ENCODE data around the gene HSD17B8.

- TF ChIP-seq, protein P1, sequence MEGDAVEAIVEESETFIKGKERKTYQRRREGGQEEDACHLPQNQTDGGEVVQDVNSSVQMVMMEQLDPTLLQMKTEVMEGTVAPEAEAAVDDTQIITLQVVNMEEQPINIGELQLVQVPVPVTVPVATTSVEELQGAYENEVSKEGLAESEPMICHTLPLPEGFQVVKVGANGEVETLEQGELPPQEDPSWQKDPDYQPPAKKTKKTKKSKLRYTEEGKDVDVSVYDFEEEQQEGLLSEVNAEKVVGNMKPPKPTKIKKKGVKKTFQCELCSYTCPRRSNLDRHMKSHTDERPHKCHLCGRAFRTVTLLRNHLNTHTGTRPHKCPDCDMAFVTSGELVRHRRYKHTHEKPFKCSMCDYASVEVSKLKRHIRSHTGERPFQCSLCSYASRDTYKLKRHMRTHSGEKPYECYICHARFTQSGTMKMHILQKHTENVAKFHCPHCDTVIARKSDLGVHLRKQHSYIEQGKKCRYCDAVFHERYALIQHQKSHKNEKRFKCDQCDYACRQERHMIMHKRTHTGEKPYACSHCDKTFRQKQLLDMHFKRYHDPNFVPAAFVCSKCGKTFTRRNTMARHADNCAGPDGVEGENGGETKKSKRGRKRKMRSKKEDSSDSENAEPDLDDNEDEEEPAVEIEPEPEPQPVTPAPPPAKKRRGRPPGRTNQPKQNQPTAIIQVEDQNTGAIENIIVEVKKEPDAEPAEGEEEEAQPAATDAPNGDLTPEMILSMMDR (optimal IDR thresholded peaks at IDR 0.05 in 1 of 3, IDR thresholded peaks at IDR 0.05 in 1 of 3, conservative IDR thresholded peaks at IDR 0.05 in 1 of 3; ENCODE audit: extremely low read depth in 1 of 3, insufficient read depth in 2 of 3, low read length in 3 of 3) = no peak
- TF ChIP-seq EZH2 (IDR thresholded peaks at IDR 0.05; ENCODE audit: low read length) = no peak
Observed at GRCh38 chr6:33241968-33242367, 37.5 kb downstream of the HSD17B8 start.

Measured in keratinocyte (primary cell).